Endothelial cell (in vitro differentiated cells): ENCODE data around the gene PDE4D. TPM values are rescaled to one million over a fixed set of nuclear protein-coding genes. Genes with fewer than 3 reads are reported as not detected.

Experiments used
- DNase-seq: peaks from one replicate; pipeline ENCODE4 v3.0.0; 2021; ENCODE audit warnings: low spot score
- H3K27ac Mint-ChIP-seq: one replicate; pipeline ENCODE4 v1.8.0; 2021; ENCODE audit warnings: mixed read lengths, inconsistent platforms; ENCODE audit not compliant: unreplicated experiment
- H3K27me3 Mint-ChIP-seq: one replicate; pipeline ENCODE4 v1.8.0; 2021; ENCODE audit warnings: mild to moderate bottlenecking, moderate library complexity, mixed read lengths, inconsistent platforms; ENCODE audit not compliant: unreplicated experiment
- H3K36me3 Mint-ChIP-seq: one replicate; pipeline ENCODE4 v1.8.0; 2021; ENCODE audit warnings: mild to moderate bottlenecking, low read depth, mixed read lengths, inconsistent platforms; ENCODE audit not compliant: unreplicated experiment
- H3K4me1 Mint-ChIP-seq: one replicate; pipeline ENCODE4 v1.8.0; 2021; ENCODE audit warnings: mild to moderate bottlenecking, mixed read lengths, inconsistent platforms; ENCODE audit not compliant: unreplicated experiment
- H3K4me3 Mint-ChIP-seq: one replicate; pipeline ENCODE4 v1.8.0; 2021; ENCODE audit warnings: mild to moderate bottlenecking, mixed read lengths, inconsistent platforms; ENCODE audit not compliant: unreplicated experiment
- H3K9me3 Mint-ChIP-seq: one replicate; pipeline ENCODE4 v1.8.0; 2021; ENCODE audit warnings: mixed read lengths, inconsistent platforms; ENCODE audit not compliant: unreplicated experiment
- CTCF ChIP-seq: fragments of 200-600 bp; sonication (generic); IDR thresholded peaks from one replicate; pipeline ENCODE4 v1.5.0; 2021; ENCODE audit warnings: antibody characterized with exemption; ENCODE audit not compliant: unreplicated experiment
- total RNA-seq: library from RNA; stranded (reverse); fragmentation: NEBNext Ultra II Directional; extraction: Animal tissue kit (Norgen Biotek cat#: 25700); gene quantifications from one replicate; pipeline ENCODE4 v1.2.1, GENCODE V29; 2021; ENCODE audit not compliant: unreplicated experiment

The PDE4D gene
- total RNA-seq, 1 donor from 2014 or later = 9.4 TPM

GRCh38 chr5:59732301-59732700 lies 161.2 kb downstream of the PDE4D start:
- H3K4me3 Mint-ChIP-seq = no peak overlapping the region
- H3K27me3 Mint-ChIP-seq = no peaks in the 10 kb centered on the region
- no peaks in the 10 kb centered on the region for H3K9me3 Mint-ChIP-seq
- TF ChIP-seq CTCF = no peak
- peak; percentile 14 for DNase-seq
- peak overlapping the region; percentile 73 for H3K27ac Mint-ChIP-seq
- peaks cover 13% of the 10 kb centered on the region for H3K4me1 Mint-ChIP-seq
- no peaks in the 10 kb centered on the region for H3K36me3 Mint-ChIP-seq

GRCh38 chr5:59731809-59732208 lies 161.7 kb downstream of the PDE4D start:
- H3K4me3 Mint-ChIP-seq = no peak overlapping the region
- H3K27me3 Mint-ChIP-seq = no peaks in the 10 kb centered on the region
- TF ChIP-seq CTCF = no peak
- H3K4me1 Mint-ChIP-seq = peaks cover 13% of the 10 kb centered on the region
- H3K36me3 Mint-ChIP-seq = no peaks in the 10 kb centered on the region
- DNase-seq = no peak
- H3K27ac Mint-ChIP-seq = no peak overlapping the region
- H3K9me3 Mint-ChIP-seq = no peaks in the 10 kb centered on the region

GRCh38 chr5:59729820-59730219 lies 163.7 kb downstream of the PDE4D start:
- no peaks in the 10 kb centered on the region for H3K36me3 Mint-ChIP-seq
- no peak overlapping the region for H3K27ac Mint-ChIP-seq
- TF ChIP-seq CTCF = no peak
- no peak overlapping the region for H3K4me3 Mint-ChIP-seq
- no peaks in the 10 kb centered on the region for H3K9me3 Mint-ChIP-seq
- H3K27me3 Mint-ChIP-seq = no peaks in the 10 kb centered on the region
- no peak for DNase-seq
- peaks cover 13% of the 10 kb centered on the region for H3K4me1 Mint-ChIP-seq

- TF ChIP-seq CTCF = no peak
- Mint-ChIP-seq H3K9me3 (no peaks in the 10 kb centered on the region), H3K27me3 (no peaks in the 10 kb centered on the region), H3K4me3 (no peak overlapping the region), H3K27ac (no peak overlapping the region), H3K4me1 (peaks cover 13% of the 10 kb centered on the region), H3K36me3 (no peaks in the 10 kb centered on the region)
- no peak for DNase-seq
Measured at GRCh38 chr5:59729357-59729756, 164.2 kb downstream of the PDE4D start.

GRCh38 chr5:59728356-59728755 lies 165.2 kb downstream of the PDE4D start:
- Mint-ChIP-seq H3K36me3 (no peaks in the 10 kb centered on the region), H3K27ac (no peak overlapping the region), H3K4me1 (peaks cover 13% of the 10 kb centered on the region), H3K27me3 (no peaks in the 10 kb centered on the region), H3K4me3 (no peak overlapping the region), H3K9me3 (no peaks in the 10 kb centered on the region)
- no peak for DNase-seq
- no peak for TF ChIP-seq CTCF
